GM12878 (cell line): ENCODE results near the gene CNKSR1.

ENCODE experiments used
- BCL3 ChIP-seq: IDR thresholded peaks from 2 replicates; pipeline ENCODE4 v1.6.1; 2011; ENCODE audit warnings: borderline replicate concordance, low read depth, mild to moderate bottlenecking, moderate library complexity, low read length; ENCODE audit not compliant: insufficient read depth, poor library complexity, severe bottlenecking
- CBX3 ChIP-seq: fragments of 200-600 bp; sonication (generic); IDR thresholded peaks from 2 replicates; pipeline ENCODE4 v1.6.1; 2016; ENCODE audit warnings: low read depth, borderline replicate concordance
- CTCF ChIP-seq, 3 experiments: IDR thresholded peaks in 2 of 3; conservative IDR thresholded peaks in 1 of 3; 2 replicates each; pipeline ENCODE4 v1.5.1; 2011; ENCODE audit warnings: low read depth in 3 of 3, low read length in 3 of 3, mild to moderate bottlenecking in 3 of 3, control low read depth in 2 of 3, moderate library complexity in 2 of 3, inconsistent platforms in 1 of 3, mixed read lengths in 1 of 3; ENCODE audit not compliant: control insufficient read depth in 2 of 3, insufficient read depth in 1 of 3; ENCODE audit errors: extremely low read depth in 1 of 3
- EGR1 ChIP-seq, 2 experiments: IDR thresholded peaks; 1 replicate in 1 of 2; 2 replicates in 1 of 2; pipeline ENCODE4 v1.6.1; 2011 to 2012; ENCODE audit warnings: low read depth in 2 of 2, low read length in 2 of 2, borderline replicate concordance in 1 of 2, mild to moderate bottlenecking in 1 of 2, moderate library complexity in 1 of 2
- EP300 ChIP-seq, 2 experiments: fragments of 150-350 bp in 1 of 2; IDR thresholded peaks; 2 replicates each; pipeline ENCODE4 v1.6.1; 2011 to 2012; ENCODE audit warnings: low read depth in 2 of 2, low read length in 2 of 2, borderline replicate concordance in 1 of 2, improper control_type of control experiment in 1 of 2, inconsistent platforms in 1 of 2; ENCODE audit not compliant: control insufficient read depth in 1 of 2
- EZH2 ChIP-seq: IDR thresholded peaks from 2 replicates; pipeline ENCODE4 v1.6.1; 2012; ENCODE audit warnings: low read depth, mild to moderate bottlenecking, control low read depth, inconsistent platforms, low read length, borderline replicate concordance; ENCODE audit not compliant: control insufficient read depth
- FOXK2 ChIP-seq: fragments of 450-650 bp; IDR thresholded peaks from 2 replicates; pipeline ENCODE4 v1.6.1; 2017; ENCODE audit warnings: mild to moderate bottlenecking, moderate library complexity
- FOXM1 ChIP-seq: IDR thresholded peaks from 2 replicates; pipeline ENCODE4 v1.6.1; 2012; ENCODE audit warnings: low read depth, mild to moderate bottlenecking, inconsistent platforms, low read length, moderate library complexity
- MEF2A ChIP-seq: IDR thresholded peaks from 2 replicates; pipeline ENCODE4 v1.6.1; 2011; ENCODE audit warnings: low read depth, mild to moderate bottlenecking, low read length, moderate library complexity; ENCODE audit not compliant: insufficient read depth
- NFYB ChIP-seq: IDR thresholded peaks from 2 replicates; pipeline ENCODE4 v1.6.1; 2011; ENCODE audit warnings: low read depth, mild to moderate bottlenecking, low read length, improper control_type of control experiment, moderate library complexity; ENCODE audit not compliant: insufficient read depth
- REST ChIP-seq: IDR thresholded peaks from 2 replicates; pipeline ENCODE4 v1.6.1; 2012; ENCODE audit warnings: mild to moderate bottlenecking, low read depth, low read length

- TF ChIP-seq FOXK2 (no peak), FOXM1 (no peak), CTCF (IDR thresholded peaks at IDR 0.05 in 2 of 3, conservative IDR thresholded peaks at IDR 0.05 in 1 of 3; ENCODE audit: control insufficient read depth in 2 of 3, extremely low read depth in 1 of 3, insufficient read depth in 1 of 3, low read depth in 3 of 3, low read length in 3 of 3) (no peak), NFYB (no peak), EGR1 (IDR thresholded peaks at IDR 0.05; ENCODE audit: borderline replicate concordance in 1 of 2, low read depth in 2 of 2, low read length in 2 of 2) (no peak), EZH2 (no peak), CBX3 (no peak), REST (no peak), BCL3 (no peak), EP300 (IDR thresholded peaks at IDR 0.05; ENCODE audit: borderline replicate concordance in 1 of 2, control insufficient read depth in 1 of 2, low read depth in 2 of 2, low read length in 2 of 2) (no peak), MEF2A (no peak)
Observed at GRCh38 chr1:26225033-26225831, 47.9 kb downstream of the CNKSR1 start.
